Vagina (tissue), 2 donors: ENCODE data around the gene SPACA7.

Experiments
- CTCF ChIP-seq, 3 experiments: fragments of 450-650 bp in 2 of 3; fragments of 200-600 bp in 1 of 3; sonication (generic) in 1 of 3; IDR thresholded peaks; one replicate each; pipeline ENCODE4 v1.5.1; 2017 to 2019; ENCODE audit warnings: antibody characterized with exemption in 3 of 3, mild to moderate bottlenecking in 2 of 3, moderate library complexity in 2 of 3
- POLR2A ChIP-seq, 2 donors: fragments of 450-650 bp; IDR thresholded peaks; one replicate each; pipeline ENCODE4 v1.6.1; 2017; ENCODE audit warnings: antibody characterized with exemption in 2 of 2, mild to moderate bottlenecking in 2 of 2, moderate library complexity in 2 of 2

DNA sequence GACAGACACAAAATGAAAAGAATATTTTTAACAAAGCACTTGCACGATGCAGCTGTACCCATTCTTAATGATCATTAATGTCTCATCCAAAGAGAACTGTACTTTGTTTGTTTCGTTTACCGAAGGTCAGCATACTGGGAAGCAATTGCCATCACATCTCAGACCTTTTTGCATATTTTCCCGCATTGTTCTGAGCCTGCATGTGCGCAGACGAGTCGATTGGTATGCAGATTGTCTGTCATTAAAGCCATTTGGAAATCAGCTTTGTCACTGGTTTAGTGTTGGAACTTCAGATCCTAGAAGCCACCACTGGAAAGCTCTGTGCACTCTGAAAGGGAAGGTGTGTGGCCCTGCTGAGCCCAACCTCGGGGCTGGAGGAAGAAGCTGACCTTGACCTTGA lies 15.6 kb downstream of the SPACA7 start:
- TF ChIP-seq CTCF (IDR thresholded peaks at IDR 0.05) (no peak), POLR2A (IDR thresholded peaks at IDR 0.05) (no peak)
